Measurements from ENCODE around the gene ADAMTS13.

The ADAMTS13 gene

DNA sequence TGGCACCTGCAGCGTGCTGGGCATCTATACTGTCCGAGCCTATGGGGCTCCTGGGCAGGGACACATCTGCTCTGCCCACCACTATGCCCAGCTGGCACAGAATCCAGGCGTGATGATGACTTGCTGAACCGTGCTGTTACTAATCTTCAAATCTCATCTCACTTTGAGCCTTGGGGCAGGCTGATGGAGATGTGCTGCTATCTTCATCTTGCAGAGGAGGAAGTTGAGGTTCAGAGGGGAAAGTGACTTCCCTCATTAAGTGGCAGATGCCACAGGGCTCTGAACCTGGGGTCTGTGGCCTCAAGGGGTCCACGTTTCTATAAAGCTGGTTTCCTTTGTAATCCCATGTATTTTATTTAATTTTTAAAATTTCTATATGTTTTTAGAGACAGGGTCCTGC is 52.0 kb downstream of the ADAMTS13 start:
- DNase-seq: peak; percentile 84

DNA sequence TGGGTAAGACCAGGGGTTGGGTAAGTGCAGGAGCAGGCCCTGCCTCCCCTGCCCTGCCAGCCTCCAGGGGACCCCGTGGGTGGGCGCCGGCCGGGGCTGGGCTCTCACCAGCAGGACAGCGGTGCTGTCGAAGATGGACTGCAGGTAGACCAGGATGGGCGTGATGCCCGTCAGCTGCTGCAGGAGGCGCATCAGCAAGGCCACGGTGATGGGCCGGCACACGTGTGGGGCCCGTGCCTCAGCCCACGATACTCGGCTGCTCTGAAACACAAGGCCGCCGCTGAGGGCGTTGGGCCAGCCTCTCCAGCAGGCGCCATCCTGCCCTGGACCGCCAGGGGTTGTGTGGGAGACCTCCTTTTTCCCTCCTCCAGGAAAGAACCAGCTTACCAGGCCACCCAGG is 52.7 kb downstream of the ADAMTS13 start:
- DNase-seq: no peak

- DNase-seq: no peak
Observed at GRCh38 chr9:133475292-133476012, 53.3 kb downstream of the ADAMTS13 start.

DNA sequence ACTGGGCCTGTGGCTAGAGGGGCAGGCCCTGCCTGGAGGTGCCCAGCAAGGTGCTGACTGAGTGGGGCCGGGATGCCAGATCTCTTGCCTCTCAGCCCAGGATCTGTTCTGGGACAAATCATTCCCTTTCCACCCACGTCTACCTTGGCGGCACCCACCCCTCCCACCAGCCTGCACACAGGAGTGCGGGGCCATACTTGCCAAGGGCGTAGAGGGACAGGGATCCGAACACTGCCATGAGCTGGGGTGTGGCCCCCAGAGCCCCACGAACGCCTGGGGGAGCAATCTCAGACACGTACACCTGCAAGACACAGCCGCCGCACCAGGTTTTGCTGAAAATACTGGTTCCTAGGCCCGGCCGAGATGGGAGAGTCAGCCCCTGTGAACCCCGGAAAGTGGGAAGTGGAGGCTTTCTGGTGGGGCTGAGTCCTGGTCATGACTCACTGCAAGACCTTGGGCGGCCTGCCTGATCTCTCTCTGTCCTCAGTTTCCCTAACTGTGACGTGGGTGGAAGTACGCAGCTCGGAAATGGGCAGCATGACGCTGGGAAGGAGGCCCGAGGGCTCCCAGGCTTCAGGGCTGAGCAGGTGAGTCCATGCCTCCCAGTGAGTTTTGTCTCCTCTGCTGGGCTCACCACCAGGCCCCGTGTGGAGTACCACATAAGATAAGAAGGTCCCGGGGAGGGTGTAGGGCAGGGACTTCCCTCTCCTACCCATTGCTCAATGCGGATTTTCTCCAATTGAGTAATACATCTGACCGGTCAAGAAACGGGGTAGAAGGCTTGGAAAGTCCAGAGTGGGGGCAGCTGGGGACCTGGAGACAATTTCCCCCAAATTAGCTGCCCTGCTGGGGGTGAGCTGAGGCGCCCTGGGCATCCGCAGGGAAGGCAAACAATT is 54.1 kb downstream of the ADAMTS13 start:
- peak; percentile 24 for DNase-seq

- DNase-seq: no peak
Observed at GRCh38 chr9:133476941-133477340, 54.8 kb downstream of the ADAMTS13 start.

- no peak for DNase-seq
Observed at GRCh38 chr9:133477461-133477860, 55.3 kb downstream of the ADAMTS13 start.

DNA sequence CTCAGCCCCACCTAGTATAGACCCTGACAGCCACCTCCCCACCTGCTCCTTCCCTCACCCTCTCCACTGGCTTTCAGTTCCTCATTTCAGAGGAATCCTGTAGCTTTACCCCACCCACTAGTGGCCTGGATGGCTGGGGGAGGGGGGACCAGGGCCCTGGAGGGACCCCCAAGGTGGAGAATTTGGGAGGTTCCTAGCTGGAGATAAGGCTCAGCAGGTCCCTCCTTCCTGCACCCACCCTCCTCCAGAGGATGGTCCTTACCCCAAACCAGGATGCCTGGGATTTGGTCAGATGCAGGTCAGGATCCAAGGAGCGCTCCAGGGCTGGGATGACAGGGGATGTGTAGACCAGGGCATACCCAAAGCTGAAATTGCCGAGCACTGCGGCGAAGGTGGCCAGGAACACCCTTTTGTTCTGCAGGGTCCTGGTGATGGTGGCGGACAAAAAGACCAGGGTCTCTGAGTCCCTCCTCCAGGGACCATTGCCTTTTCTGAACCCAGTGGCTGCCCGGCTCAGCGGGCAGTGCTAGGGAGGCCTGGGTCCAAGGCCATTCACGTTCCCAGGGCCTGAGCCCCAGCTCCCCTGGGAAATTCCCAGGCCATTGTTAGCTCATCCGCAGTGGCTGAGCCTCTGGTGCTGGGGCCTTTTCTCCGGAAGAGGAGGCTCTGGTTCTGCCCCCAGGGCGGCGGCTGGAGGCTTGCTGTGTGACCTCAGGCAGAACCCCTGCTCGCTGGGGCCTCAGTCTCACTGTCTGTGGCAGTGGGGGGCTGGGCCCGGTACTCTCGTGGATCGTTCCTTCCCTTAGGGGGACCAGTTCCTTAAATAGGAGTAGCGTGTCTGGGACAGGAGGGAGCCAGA is 56.1 kb downstream of the ADAMTS13 start:
- no peak for DNase-seq

DNA sequence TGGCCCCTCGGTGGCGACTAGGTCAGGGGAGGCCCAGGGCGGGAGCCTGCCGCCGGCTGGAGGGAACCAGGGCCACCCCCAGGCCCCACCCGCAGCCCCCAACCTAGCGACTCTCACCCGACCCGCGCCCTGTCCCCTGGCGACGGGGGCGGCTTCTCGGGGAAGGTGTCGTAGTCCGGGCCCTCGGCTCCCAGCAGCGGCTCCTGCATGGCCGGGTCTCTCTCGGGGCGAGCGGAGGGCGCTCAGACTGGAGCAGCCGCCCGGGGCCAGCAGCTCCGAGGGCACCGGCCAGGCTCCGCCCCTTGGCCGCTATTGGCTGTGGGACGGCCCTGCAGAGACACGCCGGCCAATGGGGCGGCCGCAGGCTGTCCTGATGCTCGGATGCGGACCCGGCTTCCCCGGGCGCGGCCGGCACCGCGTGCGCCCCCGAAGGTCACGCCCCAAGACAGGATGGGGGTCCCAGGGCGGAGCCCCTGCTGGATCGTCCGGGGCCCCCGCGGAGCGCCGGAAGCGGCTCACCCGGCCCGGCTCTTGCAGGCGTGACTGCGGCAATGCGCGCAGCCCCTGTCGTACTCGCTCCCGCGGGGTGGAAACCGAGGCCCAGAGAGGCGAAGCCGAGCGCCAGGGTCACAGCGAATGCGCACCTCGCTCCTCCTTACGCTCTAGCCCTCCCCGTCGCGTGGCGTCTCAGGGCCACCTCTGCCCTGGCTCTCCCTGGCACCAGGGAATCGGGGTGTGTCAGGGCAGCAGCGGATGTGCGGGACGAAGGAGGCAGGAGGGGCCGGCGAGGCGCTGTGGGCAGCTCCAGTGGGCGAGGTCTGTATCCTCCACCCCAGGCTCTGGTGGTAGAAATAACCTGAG is 56.9 kb downstream of the ADAMTS13 start, which contains the start of gene SLC2A6:
SLC2A6 (minus strand) TSS at position 249 of the 861 bp plus-strand sequence; CDS start at position 209, 40 bp downstream.
- DNase-seq: no peak

DNA sequence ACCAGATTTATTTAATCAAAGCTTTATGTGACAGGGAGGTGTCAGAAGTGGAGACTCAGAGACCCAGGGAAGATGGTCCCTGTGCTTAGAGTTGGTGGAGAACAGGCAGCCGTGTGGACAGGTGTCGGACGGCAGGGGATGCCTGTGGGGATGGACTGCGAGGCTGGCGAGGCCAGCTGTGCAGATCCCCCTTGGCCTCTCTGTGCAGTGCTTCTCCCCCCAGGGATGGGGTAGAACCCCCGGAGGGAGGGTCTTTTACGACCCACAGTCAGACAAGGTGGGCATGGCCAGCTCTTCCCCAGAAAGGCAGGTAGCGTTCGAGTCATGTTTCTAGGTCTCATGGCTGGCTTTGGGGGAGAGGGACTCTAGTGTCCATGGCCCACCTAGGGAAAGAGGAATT is 61.4 kb downstream of the ADAMTS13 start:
- no peak for DNase-seq

GRCh38 chr9:133484671-133485437 is 62.7 kb downstream of the ADAMTS13 start:
- no peak for DNase-seq

DNA sequence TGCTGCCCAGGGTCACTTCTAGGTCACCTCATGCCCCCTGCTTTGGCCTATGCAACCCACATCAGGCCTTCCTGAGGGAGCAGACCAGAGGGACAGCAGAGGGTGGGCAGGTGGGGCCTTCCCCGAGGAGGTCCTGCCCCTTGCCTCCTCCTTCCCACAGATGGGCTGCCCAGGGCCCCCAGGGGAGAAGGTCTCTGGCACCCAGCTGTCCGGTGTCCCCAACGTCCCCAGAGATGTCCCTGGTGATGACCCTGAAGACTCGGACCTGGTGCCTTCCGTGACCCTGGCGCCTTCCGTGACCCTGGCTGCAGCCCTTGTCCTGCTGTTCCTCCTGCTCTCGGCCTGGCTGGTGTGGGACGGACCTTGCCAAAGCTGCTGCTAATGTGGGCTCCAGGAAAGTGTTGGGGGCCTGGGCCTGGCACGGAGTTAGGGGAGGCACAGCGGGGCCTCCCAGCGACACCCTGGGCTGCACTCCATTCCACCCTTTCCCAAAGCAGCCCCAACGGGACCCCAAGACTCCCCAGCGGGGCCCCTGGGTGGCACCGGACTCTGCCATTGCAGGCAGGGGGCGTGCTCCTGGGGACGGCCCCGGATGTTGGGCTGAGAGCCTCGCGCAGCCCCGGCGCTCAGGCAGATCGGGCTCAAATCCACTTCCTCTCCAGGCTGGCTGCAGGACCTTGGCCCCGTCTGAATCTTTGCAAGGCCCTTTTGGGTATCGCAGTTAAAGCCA is 63.5 kb downstream of the ADAMTS13 start:
- no peak for DNase-seq

DNA sequence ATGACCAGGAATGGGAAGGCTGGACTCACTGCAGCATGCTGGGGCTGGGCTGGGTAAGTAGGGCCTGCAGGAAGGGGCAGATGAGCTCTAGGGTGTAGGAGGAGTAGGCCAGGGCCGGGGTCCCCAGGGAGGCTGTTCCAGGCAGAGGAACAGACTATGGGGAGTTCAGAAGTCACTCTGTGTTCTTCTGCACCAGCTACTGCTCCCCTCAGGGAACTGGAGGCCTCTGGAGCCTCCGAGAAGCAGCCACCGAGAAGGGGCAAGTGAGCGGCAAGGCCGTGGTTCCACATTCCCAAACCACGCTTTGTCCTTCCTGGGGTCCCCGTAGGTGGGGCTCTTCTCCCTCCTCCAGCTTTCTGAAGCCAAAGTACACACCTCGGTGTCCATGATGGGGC is 65.2 kb downstream of the ADAMTS13 start:
- no peak for DNase-seq

DNA sequence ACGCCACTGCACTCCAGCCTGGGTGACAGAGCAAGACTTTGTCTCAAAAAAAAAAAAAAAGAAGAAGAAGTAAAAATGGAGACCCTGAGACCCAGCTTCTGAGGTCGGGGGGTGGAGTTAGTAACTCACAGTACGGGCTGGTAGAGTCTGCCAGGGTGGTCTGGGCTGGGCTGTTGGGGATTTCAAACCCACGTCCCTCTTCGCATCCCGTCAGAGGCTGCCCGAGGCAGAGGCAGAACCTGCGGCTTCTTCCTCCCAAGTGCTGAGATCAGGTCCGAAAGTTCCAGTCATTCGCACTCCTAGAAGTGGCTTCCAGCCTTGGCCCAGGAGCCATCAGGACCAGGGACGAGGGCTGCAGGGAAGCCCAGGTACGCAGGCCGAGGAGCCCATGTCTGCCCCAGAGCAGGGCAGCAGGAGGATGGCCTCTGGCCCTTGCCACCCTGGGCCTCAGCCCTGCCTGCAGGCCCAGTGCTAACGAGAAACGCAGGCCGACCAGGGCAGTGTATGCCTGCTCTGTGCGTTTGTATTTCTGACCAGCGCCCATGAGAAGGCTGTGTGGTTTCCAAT is 66.6 kb downstream of the ADAMTS13 start:
- DNase-seq: no peak

DNA sequence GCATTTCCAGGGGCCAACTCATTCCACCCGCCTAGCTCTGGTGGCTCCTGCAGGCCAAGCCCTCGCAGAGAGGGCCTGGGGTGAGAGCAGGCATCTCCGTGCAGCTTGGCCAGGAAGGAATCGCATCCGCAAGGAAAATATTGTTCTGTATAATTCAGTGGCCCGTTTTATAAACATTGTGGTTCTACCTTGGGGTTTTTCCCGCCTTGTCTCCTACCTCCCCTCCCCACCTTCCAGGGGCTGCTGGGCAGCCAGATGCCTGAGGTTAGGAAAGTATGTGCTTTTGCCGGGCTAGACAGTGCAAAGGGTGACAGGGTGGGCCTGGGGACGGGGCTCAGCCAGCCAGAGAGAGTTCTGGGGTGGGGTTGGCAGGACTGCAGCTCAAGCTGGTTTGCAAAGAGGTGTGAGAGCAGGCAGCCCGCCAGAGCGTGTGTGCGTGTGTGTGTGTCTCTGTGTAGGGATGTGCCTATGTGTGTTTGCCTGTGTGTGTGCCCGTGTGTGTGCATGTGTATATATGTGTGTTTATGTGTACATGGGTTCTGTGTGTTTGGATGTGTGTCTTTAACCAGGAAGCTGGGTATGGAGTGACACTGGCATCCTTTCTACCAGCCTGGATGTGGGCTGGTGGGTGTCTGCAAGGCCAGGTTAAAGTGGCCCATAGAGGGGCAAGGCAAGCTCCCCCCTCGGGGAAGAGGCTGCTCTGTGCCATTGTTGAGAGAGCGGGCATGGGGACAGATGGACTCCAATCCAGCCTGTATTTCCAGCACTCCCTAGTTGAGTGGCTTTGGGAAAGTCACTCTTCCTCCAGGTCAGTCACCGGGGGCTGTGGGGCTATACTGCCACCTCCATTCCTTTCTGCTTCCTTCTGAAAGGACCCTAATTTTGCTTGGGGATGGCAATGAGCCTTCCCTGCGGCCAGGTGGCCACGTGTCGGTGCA is 67.4 kb downstream of the ADAMTS13 start:
- DNase-seq: no peak

DNA sequence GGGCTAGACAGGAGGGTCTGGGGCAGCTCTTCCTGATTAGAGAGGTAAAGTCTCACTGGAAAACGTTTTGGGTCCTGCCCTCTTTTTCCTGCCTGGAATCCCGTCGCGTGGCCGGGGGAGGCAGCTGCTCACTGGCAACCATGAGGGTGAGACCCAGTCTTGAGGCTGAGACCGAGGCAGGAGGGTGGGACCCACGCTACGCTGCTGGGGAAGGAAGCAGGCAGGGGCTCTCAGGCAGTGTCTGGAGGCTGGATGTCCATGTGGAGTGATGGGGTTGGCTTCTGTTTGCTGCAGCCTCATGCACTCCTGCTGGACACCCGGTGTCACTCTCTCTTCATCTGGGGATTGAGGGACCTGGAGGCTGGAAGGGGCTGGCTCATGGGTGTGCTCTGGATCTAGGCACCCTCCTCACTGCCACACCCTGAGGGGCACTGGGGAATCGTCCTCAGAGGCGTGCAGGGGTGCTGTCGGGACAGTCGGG is 68.1 kb downstream of the ADAMTS13 start:
- DNase-seq: no peak

DNA sequence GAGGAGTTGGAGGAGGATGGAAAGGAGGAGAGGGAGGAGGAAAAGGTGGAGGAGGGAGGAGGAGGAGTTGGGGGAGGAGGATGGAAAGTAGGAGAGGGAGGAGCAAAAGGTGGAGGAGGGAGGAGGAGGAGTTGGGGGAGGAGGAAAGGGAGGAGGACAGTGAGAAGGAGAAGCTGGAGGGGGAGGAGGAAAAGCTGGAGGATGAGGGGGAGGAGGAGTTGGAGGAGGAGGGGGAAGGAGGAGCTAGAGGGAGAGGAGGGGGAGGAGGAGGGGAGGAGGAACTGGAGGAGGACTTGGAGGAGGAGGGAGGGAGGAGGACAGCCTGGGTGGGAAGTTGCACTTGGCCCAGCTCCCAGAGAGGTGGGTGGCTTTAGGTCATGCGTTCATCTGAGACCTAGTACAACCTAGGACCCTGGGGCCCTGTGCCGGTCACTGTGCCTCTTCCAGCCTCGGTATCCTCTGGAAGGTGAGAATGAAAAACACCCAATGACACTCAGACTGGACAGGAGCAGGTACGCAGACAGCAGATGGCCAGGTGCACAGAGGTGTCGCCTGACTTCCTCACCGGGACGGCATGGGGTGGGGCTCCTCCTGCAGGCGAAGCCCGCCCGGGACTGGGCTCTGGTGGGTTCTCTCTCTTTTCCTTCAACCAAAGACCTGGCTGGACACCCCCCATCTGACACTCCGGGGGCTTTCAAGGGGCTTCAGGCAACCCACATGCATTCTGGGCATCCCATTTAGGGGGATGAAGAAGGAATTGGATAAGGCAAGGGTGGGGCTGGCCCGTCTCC is 68.9 kb downstream of the ADAMTS13 start:
- no peak for DNase-seq

GRCh38 chr9:133491656-133491925 is 69.4 kb downstream of the ADAMTS13 start:
- no peak for DNase-seq
